H9 (cell line): ENCODE results near the gene GALNT10. TPM values are rescaled to one million over a fixed set of nuclear protein-coding genes. Genes with fewer than 3 reads are reported as not detected.

Experiments used
- DNase-seq: peaks from one replicate; pipeline ENCODE4 v3.0.0-alpha.2; 2017
- H2AFZ ChIP-seq: one replicate; pipeline ENCODE4 v1.6.1; 2013; ENCODE audit warnings: mild to moderate bottlenecking, low read length, control low read depth, moderate library complexity
- H2AK5ac ChIP-seq: 2 replicates; pipeline ENCODE4 v1.6.1; 2013; ENCODE audit warnings: low read length, control low read depth, mixed read lengths; ENCODE audit not compliant: insufficient read length
- H2BK120ac ChIP-seq: one replicate; pipeline ENCODE4 v1.6.1; 2013; ENCODE audit warnings: low read depth, mild to moderate bottlenecking, low read length, control low read depth, inconsistent platforms; ENCODE audit not compliant: poor library complexity, severe bottlenecking
- H2BK12ac ChIP-seq: 2 replicates; pipeline ENCODE4 v1.6.1; 2013; ENCODE audit warnings: low read length, control low read depth, mixed read lengths, low read depth; ENCODE audit not compliant: insufficient read length
- H2BK15ac ChIP-seq: 2 replicates; pipeline ENCODE4 v1.6.1; 2013; ENCODE audit warnings: low read depth, low read length, control low read depth
- H2BK20ac ChIP-seq: one replicate; pipeline ENCODE4 v1.6.1; 2013; ENCODE audit warnings: low read depth, mild to moderate bottlenecking, low read length, control low read depth, inconsistent platforms; ENCODE audit not compliant: poor library complexity, severe bottlenecking
- H2BK5ac ChIP-seq: 2 replicates; pipeline ENCODE4 v1.6.1; 2013; ENCODE audit warnings: low read length, control low read depth, mixed read lengths; ENCODE audit not compliant: insufficient read length
- H3K14ac ChIP-seq: 2 replicates; pipeline ENCODE4 v1.6.1; 2013; ENCODE audit warnings: low read length, control low read depth; ENCODE audit not compliant: insufficient read depth
- H3K18ac ChIP-seq: 2 replicates; pipeline ENCODE4 v1.6.1; 2013; ENCODE audit warnings: low read depth, mild to moderate bottlenecking, mixed read lengths, low read length, control low read depth; ENCODE audit not compliant: insufficient read length
- H3K23ac ChIP-seq: 2 replicates; pipeline ENCODE4 v1.6.1; 2013; ENCODE audit warnings: low read length, control low read depth, mixed read lengths, low read depth; ENCODE audit not compliant: insufficient read length
- H3K23me2 ChIP-seq: 2 replicates; pipeline ENCODE4 v1.6.1; 2013; ENCODE audit warnings: low read depth, mild to moderate bottlenecking, mixed read lengths, low read length, control low read depth; ENCODE audit not compliant: insufficient read length, poor library complexity, severe bottlenecking
- H3K27ac ChIP-seq: 2 replicates; pipeline ENCODE4 v1.5.1; 2013; ENCODE audit warnings: low read length, control low read depth, mixed read lengths, low read depth; ENCODE audit not compliant: insufficient read length
- H3K27me3 ChIP-seq: 2 replicates; pipeline ENCODE4 v1.6.1; 2013; ENCODE audit warnings: low read length, control low read depth, inconsistent platforms; ENCODE audit not compliant: insufficient read depth
- H3K4ac ChIP-seq: 2 replicates; pipeline ENCODE4 v1.6.1; 2013; ENCODE audit warnings: low read depth, mild to moderate bottlenecking, control low read depth, inconsistent platforms, low read length, moderate library complexity
- H3K4me1 ChIP-seq: 2 replicates; pipeline ENCODE4 v1.6.1; 2013; ENCODE audit warnings: low read length, control low read depth, inconsistent platforms; ENCODE audit not compliant: insufficient read depth
- H3K4me2 ChIP-seq: 2 replicates; pipeline ENCODE4 v1.6.1; 2013; ENCODE audit warnings: low read length, control low read depth, mixed read lengths; ENCODE audit not compliant: insufficient read length, insufficient read depth
- H3K56ac ChIP-seq: 2 replicates; pipeline ENCODE4 v1.6.1; 2013; ENCODE audit warnings: low read depth, mild to moderate bottlenecking, mixed read lengths, low read length, control low read depth; ENCODE audit not compliant: insufficient read length
- H3K79me1 ChIP-seq: 2 replicates; pipeline ENCODE4 v1.6.1; 2013; ENCODE audit warnings: low read depth, mild to moderate bottlenecking, moderate library complexity, low read length, control low read depth, inconsistent platforms; ENCODE audit not compliant: insufficient read depth, poor library complexity, severe bottlenecking
- H3K79me2 ChIP-seq: 2 replicates; pipeline ENCODE4 v1.6.1; 2013; ENCODE audit warnings: low read length, control low read depth, inconsistent platforms; ENCODE audit not compliant: insufficient read depth
- H3K9ac ChIP-seq: 2 replicates; pipeline ENCODE4 v1.6.1; 2013; ENCODE audit warnings: low read length, control low read depth, mixed read lengths; ENCODE audit not compliant: insufficient read length; ENCODE audit errors: extremely low read depth
- H3K9me3 ChIP-seq: one replicate; pipeline ENCODE4 v1.6.1; 2013; ENCODE audit warnings: low read depth, low read length, inconsistent platforms; ENCODE audit not compliant: control insufficient read depth
- H3T11ph ChIP-seq: one replicate; pipeline ENCODE4 v1.6.1; 2013; ENCODE audit warnings: mild to moderate bottlenecking, low read length, control low read depth, inconsistent platforms
- H4K20me1 ChIP-seq: one replicate; pipeline ENCODE4 v1.6.1; 2013; ENCODE audit not compliant: control insufficient read depth, insufficient read length, insufficient read depth
- H4K5ac ChIP-seq: 2 replicates; pipeline ENCODE4 v1.6.1; 2013; ENCODE audit warnings: low read depth, mild to moderate bottlenecking, mixed read lengths, low read length, control low read depth; ENCODE audit not compliant: insufficient read length
- H4K8ac ChIP-seq: replicated peaks from 2 replicates; pipeline ENCODE4 v1.6.1; 2013; ENCODE audit warnings: low read length, control low read depth, mixed read lengths, low read depth; ENCODE audit not compliant: insufficient read length
- H4K91ac ChIP-seq: 2 replicates; pipeline ENCODE4 v1.6.1; 2013; ENCODE audit warnings: low read depth, mild to moderate bottlenecking, moderate library complexity, mixed read lengths, low read length, control low read depth; ENCODE audit not compliant: insufficient read length
- H3K27ac Mint-ChIP-seq, 3 experiments: 2 replicates in 2 of 3; 3 replicates in 1 of 3; pipeline ENCODE4 v1.8.0; 2020 to 2021; ENCODE audit warnings: mixed read lengths in 3 of 3, mild to moderate bottlenecking in 1 of 3, moderate library complexity in 1 of 3
- H3K27me3 Mint-ChIP-seq: 2 replicates; pipeline ENCODE4 v1.8.0; 2021; ENCODE audit warnings: low read depth, mild to moderate bottlenecking, moderate library complexity, mixed read lengths
- H3K36me3 Mint-ChIP-seq, 3 experiments: 2 replicates in 2 of 3; 3 replicates in 1 of 3; pipeline ENCODE4 v1.8.0; 2020 to 2021; ENCODE audit warnings: low read depth in 3 of 3, mixed read lengths in 3 of 3; ENCODE audit not compliant: insufficient read depth in 1 of 3
- H3K4me1 Mint-ChIP-seq, 2 experiments: 2 replicates each; pipeline ENCODE4 v1.8.0; 2020; ENCODE audit warnings: mixed read lengths in 2 of 2
- H3K4me3 Mint-ChIP-seq, 2 experiments: 2 replicates in 1 of 2; 3 replicates in 1 of 2; pipeline ENCODE4 v1.8.0; 2020 to 2021; ENCODE audit warnings: mild to moderate bottlenecking in 2 of 2, mixed read lengths in 2 of 2, moderate library complexity in 1 of 2
- H3K9me3 Mint-ChIP-seq, 2 experiments: 2 replicates in 1 of 2; 3 replicates in 1 of 2; pipeline ENCODE4 v1.8.0; 2020; ENCODE audit warnings: mild to moderate bottlenecking in 2 of 2, mixed read lengths in 2 of 2, moderate library complexity in 1 of 2
- WGBS: extraction: QIAGEN DNeasy Blood & Tissue Kit; methylation state at CpG from one replicate; pipeline ENCODE4 v1.1.7; 2013; ENCODE audit warnings: missing lambda C conversion rate, low lambda C conversion rate, mixed read lengths; ENCODE audit not compliant: insufficient read length; ENCODE audit errors: extremely low coverage; 5-methylcytosine and 5-hydroxymethylcytosine counted together
- total RNA-seq: library from RNA; stranded (reverse); gene quantifications from 2 replicates; pipeline ENCODE4 v1.2.1, GENCODE V29; 2021
- TF ChIP-seq, protein P1 (sequence below): fragments of 200-600 bp; sonication (generic); conservative IDR thresholded peaks from 3 replicates; pipeline ENCODE4 v1.8.0; 2021; ENCODE audit warnings: antibody characterized with exemption, mild to moderate bottlenecking

GALNT10 gene
- total RNA-seq, 1 experiment from 2014 or later: 15.4 TPM

DNA sequence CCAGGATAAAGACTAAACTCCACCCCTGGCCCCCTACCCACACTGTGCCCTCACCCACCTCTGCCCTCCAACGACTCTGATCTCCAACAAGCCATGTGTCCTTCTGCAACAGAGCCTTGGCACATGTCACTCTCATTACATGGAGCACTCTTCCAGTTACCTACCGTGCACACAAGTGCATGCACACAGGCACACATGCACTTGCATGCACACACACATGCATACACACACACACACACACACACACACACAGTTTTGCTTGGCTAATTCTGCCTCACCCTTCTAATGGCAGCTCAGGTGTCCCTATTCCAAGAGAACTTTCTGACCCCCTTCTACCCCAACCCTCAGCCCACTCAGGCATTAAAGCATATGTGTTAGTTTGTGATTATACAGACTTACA is 19.6 kb downstream of the GALNT10 start:
- Histone ChIP-seq H2BK5ac (no peak overlapping the region), H3K9me3 (no peaks in the 10 kb centered on the region), H2AFZ (no peak overlapping the region), H4K8ac (no peak overlapping the region), H3T11ph (no peak overlapping the region), H3K27ac (no peak overlapping the region), H4K5ac (no peak overlapping the region), H2AK5ac (no peak overlapping the region), H3K27me3 (no peaks in the 10 kb centered on the region), H3K56ac (no peak overlapping the region), H2BK120ac (no peak overlapping the region), H3K23me2 (no peaks in the 10 kb centered on the region), H3K79me2 (0 out of 2 replicates have a peak, but pooled peaks cover 2% of the 10 kb centered on the region), H3K9ac (no peak overlapping the region), H3K4me2 (peak overlapping the region; percentile 9), H4K91ac (no peak overlapping the region), H3K4ac (no peak overlapping the region), H3K14ac (no peak overlapping the region; the same call in 1 of the 2 replicates), H2BK20ac (no peak overlapping the region), H3K18ac (no peak overlapping the region), H3K23ac (no peak overlapping the region), H2BK12ac (no peak overlapping the region), H2BK15ac (no peak overlapping the region), H3K79me1 (no peaks in the 10 kb centered on the region), H4K20me1 (no peaks in the 10 kb centered on the region), H3K4me1 (peaks cover 5% of the 10 kb centered on the region)
- WGBS: no CpG with 5 or more reads among the region's 2 CpGs
- TF ChIP-seq, protein P1, sequence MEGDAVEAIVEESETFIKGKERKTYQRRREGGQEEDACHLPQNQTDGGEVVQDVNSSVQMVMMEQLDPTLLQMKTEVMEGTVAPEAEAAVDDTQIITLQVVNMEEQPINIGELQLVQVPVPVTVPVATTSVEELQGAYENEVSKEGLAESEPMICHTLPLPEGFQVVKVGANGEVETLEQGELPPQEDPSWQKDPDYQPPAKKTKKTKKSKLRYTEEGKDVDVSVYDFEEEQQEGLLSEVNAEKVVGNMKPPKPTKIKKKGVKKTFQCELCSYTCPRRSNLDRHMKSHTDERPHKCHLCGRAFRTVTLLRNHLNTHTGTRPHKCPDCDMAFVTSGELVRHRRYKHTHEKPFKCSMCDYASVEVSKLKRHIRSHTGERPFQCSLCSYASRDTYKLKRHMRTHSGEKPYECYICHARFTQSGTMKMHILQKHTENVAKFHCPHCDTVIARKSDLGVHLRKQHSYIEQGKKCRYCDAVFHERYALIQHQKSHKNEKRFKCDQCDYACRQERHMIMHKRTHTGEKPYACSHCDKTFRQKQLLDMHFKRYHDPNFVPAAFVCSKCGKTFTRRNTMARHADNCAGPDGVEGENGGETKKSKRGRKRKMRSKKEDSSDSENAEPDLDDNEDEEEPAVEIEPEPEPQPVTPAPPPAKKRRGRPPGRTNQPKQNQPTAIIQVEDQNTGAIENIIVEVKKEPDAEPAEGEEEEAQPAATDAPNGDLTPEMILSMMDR: no peak
- DNase-seq: no peak
- Mint-ChIP-seq H3K4me3 (peak overlapping the region in 1 of 2 experiments; percentile 39; a peak in 3 of 5 replicates), H3K9me3 (peaks cover 0 to 2% of the 10 kb centered on the region in 2 experiments; a peak in 1 of 5 replicates), H3K36me3 (peaks cover 0 to 8% (median 2%) of the 10 kb centered on the region in 3 experiments; a peak in 2 of 7 replicates), H3K27me3 (no peaks in the 10 kb centered on the region; the same call in 1 of the 2 replicates), H3K27ac (no peak overlapping the region), H3K4me1 (peaks cover 15 to 18% of the 10 kb centered on the region in 2 experiments)
